BJ (cell line): ENCODE results near the gene MAP2K5. TPM values are rescaled to one million over a fixed set of nuclear protein-coding genes. Genes with fewer than 3 reads are reported as not detected.

Experiments
- CTCF ChIA-PET: fragments of 350-600 bp; formaldehyde crosslinking; extraction: SDS; loops from one replicate; lab custom pipeline; 2021; ENCODE audit warnings: antibody characterized with exemption, inconsistent platforms; lab: Yijun Ruan, JAX
- POLR2A ChIA-PET: fragments of 300-600 bp; sonication (Branson Sonifier 250); formaldehyde crosslinking; extraction: SDS; loops from one replicate; lab custom pipeline; 2021; ENCODE audit warnings: antibody characterized with exemption; lab: Charles Lee
- DNase-seq: peaks from one replicate; pipeline ENCODE4 v3.0.0-alpha.2; 2011; ENCODE audit warnings: low read depth
- H3K27me3 ChIP-seq: 2 replicates; pipeline ENCODE4 v1.6.0; 2011; ENCODE audit warnings: low read length; ENCODE audit not compliant: control insufficient read depth, insufficient read depth
- H3K36me3 ChIP-seq: 2 replicates; pipeline ENCODE4 v1.5.1; 2011; ENCODE audit warnings: low read length; ENCODE audit not compliant: control insufficient read depth, insufficient read depth
- H3K4me3 ChIP-seq: 2 replicates; pipeline ENCODE4 v1.5.1; 2011; ENCODE audit warnings: low read depth, mild to moderate bottlenecking, control low read depth, low read length
- polyA plus RNA-seq: library from polyadenylated mRNA; depleted of rRNA; stranded (reverse); fragments of >200 nt; gene quantifications from 2 replicates; pipeline ENCODE4 v1.2.3, GENCODE V29; 2011
- TF ChIP-seq, protein P1 (sequence below): IDR thresholded peaks from 2 replicates; pipeline ENCODE4 v1.5.1; 2011; ENCODE audit warnings: low read depth, mild to moderate bottlenecking, control low read depth, inconsistent platforms, low read length, moderate library complexity; ENCODE audit not compliant: insufficient read depth

MAP2K5 gene
- polyA plus RNA-seq, 1 experiment, result 5.6 TPM

DNA sequence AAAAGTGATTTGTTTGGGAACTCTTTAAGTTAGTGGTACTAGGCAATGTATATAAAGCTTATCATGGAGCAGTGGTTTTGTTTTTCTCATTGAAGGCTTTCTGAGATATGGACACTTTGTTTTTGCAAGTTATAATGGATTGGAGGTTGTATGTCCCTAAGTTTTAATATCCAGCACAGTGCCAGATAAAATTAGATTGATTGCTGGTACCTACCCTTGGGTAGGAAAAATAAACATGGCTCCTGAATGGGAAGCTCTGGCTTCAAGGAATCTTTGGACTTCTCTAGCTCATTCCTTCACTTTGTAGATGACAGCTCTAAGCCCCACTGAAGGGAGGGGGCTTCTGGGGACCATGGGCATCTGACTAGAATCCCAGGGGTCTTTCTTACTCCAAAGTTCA lies 201.1 kb downstream of the MAP2K5 start:
- TF ChIP-seq, protein P1, sequence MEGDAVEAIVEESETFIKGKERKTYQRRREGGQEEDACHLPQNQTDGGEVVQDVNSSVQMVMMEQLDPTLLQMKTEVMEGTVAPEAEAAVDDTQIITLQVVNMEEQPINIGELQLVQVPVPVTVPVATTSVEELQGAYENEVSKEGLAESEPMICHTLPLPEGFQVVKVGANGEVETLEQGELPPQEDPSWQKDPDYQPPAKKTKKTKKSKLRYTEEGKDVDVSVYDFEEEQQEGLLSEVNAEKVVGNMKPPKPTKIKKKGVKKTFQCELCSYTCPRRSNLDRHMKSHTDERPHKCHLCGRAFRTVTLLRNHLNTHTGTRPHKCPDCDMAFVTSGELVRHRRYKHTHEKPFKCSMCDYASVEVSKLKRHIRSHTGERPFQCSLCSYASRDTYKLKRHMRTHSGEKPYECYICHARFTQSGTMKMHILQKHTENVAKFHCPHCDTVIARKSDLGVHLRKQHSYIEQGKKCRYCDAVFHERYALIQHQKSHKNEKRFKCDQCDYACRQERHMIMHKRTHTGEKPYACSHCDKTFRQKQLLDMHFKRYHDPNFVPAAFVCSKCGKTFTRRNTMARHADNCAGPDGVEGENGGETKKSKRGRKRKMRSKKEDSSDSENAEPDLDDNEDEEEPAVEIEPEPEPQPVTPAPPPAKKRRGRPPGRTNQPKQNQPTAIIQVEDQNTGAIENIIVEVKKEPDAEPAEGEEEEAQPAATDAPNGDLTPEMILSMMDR, result no peak
- DNase-seq, result no peak
- no peak overlapping the region for H3K4me3 ChIP-seq
- ChIA-PET POLR2A (no interaction called here), CTCF (interaction anchor here (1.4 to 1.7 kb wide), 2 partner anchors 10 to 11 kb away, joined by 3 read pairs; no protein-coding TSS in a partner anchor)
- H3K27me3 ChIP-seq, result no peaks in the 10 kb centered on the region
- H3K36me3 ChIP-seq, result no peaks in the 10 kb centered on the region

DNA sequence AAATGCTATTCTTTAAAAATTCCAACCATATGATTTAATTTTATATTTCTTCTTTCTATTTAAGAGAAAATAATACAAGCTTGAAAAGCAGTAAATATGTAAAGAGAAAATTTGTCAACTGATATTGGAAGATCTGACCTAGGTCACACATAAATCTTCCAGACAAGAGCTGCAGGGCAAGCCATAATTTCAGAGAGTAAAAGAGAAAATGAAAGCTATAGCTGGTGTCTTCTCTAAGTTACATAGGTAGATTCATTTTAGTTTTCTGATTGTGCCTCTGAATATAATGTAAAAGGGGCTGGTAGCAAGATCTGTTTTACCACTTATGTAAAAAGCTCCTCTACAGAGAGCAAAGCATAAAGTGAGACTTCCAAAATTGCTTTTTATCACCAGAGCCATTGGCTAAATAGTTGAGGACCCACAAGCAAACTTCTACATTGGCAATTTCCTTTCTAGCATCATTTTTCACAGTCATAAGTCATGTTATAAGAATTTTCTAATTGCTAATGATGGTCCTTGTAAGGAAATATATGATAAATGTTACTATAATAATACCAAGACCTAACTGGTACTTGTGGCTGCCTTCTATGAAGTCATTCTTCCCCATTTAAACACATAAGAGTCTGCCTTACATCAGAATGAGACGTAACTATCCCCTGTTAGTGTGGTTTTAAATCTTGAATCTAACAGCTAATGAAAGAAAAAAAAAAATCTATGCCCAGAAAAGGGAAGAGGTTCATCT lies 202.0 kb downstream of the MAP2K5 start:
- H3K36me3 ChIP-seq, result no peaks in the 10 kb centered on the region
- H3K4me3 ChIP-seq, result no peak overlapping the region
- ChIA-PET POLR2A (no interaction called here), CTCF (interaction anchor here (1.4 to 1.7 kb wide), 2 partner anchors 10 to 11 kb away, joined by 3 read pairs; no protein-coding TSS in a partner anchor)
- H3K27me3 ChIP-seq, result no peaks in the 10 kb centered on the region
- no peak for DNase-seq
- TF ChIP-seq, protein P1, result no peak

DNA sequence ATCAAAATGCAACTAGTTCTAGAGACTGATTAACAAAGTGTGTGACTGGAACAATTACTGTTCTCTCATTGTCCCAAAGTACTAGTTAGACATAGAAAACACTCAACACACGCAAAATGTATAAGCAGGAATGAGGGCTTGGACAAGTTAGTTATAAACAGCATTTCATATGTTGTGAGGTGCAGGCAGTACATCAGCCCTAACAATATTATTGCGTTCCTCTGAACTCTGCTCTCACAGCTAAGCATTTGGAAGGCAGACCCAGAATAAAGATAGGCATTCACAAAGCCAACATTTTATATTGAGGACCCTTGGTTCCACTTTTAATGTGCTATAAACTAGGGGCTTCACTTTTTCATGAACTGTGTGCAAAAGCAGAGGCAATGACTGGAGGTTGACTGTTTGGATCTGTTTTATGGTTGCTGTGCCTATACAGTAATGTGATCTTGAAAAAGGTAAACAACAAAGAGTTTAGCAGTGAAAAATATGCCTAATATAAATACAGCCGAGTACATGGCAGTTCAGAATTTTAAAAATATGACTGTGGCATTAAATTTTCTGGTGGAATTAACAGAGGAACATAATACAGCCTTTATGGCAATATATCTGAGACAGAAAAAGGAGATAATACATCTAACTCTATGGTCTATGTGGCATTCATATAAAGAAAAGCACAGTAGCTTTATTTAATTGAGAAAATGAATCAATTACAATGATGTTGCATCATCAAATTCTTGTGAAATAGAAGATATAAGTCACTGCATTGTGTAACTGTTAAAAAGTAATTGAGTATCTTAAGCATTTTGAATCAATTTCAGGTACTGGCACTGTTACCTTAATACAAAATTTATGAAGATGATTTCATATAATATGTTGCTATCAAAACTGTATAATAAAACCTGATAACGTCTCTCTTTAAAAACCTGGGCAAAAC lies 202.8 kb downstream of the MAP2K5 start:
- Histone ChIP-seq H3K36me3 (no peaks in the 10 kb centered on the region), H3K27me3 (no peaks in the 10 kb centered on the region), H3K4me3 (no peak overlapping the region)
- TF ChIP-seq, protein P1, result no peak
- ChIA-PET CTCF (interaction anchor here (1.7 kb wide), 1 partner anchor 9 kb away, joined by 3 read pairs; no protein-coding TSS in a partner anchor), POLR2A (no interaction called here)
- DNase-seq, result no peak

DNA sequence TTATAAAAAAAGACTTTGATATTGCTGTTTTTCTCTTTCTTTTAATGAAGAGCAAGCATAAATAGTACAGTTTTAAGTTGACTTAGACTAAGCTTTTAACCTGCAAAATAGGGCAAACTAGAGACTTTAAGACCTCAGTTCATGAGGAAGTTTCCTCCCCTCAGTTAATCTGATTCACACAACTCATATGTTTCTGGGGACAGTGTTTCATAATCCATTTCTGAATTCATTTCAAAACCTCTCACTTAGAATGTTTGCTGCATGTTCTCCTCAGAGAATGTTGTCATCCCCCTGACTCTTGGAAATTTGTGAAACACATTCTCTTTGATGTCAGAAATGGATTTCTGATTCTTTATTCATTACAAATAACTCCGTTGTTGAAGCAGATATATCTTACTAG lies 203.5 kb downstream of the MAP2K5 start:
- Histone ChIP-seq H3K27me3 (no peaks in the 10 kb centered on the region), H3K36me3 (no peaks in the 10 kb centered on the region), H3K4me3 (no peak overlapping the region)
- TF ChIP-seq, protein P1, result no peak
- POLR2A ChIA-PET, result no interaction called here
- CTCF ChIA-PET, result no interaction called here
- DNase-seq, result no peak

DNA sequence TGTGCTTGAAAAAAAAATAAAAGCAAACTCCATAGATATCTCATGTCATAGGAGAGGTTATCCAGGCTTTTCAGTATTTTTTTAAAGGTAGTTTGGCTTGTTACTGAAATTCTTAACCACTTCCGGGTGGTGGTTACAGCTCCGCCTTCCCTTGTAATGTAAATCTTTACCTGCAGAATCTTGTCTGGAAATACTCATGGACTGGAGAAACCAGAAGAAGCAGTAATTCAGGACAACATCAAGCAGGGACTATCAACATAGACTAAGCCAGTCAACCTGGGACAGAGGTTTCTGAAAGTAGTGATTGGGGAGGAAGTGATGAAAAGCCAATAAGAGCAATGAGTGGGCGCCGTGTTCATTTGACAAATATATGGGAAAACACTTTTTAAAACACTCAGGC lies 203.9 kb downstream of the MAP2K5 start:
- no peak for DNase-seq
- Histone ChIP-seq H3K4me3 (no peak overlapping the region), H3K36me3 (no peaks in the 10 kb centered on the region), H3K27me3 (no peaks in the 10 kb centered on the region)
- CTCF ChIA-PET, result no interaction called here
- TF ChIP-seq, protein P1, result no peak
- POLR2A ChIA-PET, result no interaction called here
